Body of pancreas (tissue), 4 donors: ENCODE results near the gene MAP2K1. TPM values are rescaled to one million over a fixed set of nuclear protein-coding genes. Genes with fewer than 3 reads are reported as not detected.
"Not testable (repeated sequence)": the region's sequence is repeated elsewhere in the genome, so short reads cannot be mapped to it uniquely, and the experiment has no call there.

Experiments used
- ATAC-seq: fragments of 150-250 bp; one replicate; pipeline ENCODE4 v1.9.1; 2016
- DNase-seq, 4 donors: peaks; one replicate each; pipeline ENCODE4 v3.0.0-alpha.2; 2019
- H3K27ac ChIP-seq, 4 donors: fragments of 200-600 bp; sonication (generic); 1 replicate in 3 of 4; 2 replicates in 1 of 4; pipeline versions ENCODE4 v1.5.1 to v1.6.1; 2016 to 2019; ENCODE audit warnings: mild to moderate bottlenecking in 1 of 4, mixed read lengths in 1 of 4, moderate library complexity in 1 of 4
- H3K27me3 ChIP-seq, 2 donors: fragments of 200-600 bp; sonication (generic); one replicate each; pipeline ENCODE4 v1.6.0; 2016; ENCODE audit warnings: mild to moderate bottlenecking in 1 of 2
- H3K36me3 ChIP-seq, 2 donors: fragments of 200-600 bp; sonication (generic); replicated peaks in 1 of 2; 2 replicates each; pipeline ENCODE4 v1.5.1; 2016; ENCODE audit warnings: low read depth in 2 of 2; ENCODE audit not compliant: insufficient read depth in 1 of 2
- H3K4me1 ChIP-seq: fragments of 200-600 bp; sonication (generic); one replicate; pipeline ENCODE4 v1.6.0; 2016
- H3K4me3 ChIP-seq, 2 donors: fragments of 200-600 bp; sonication (generic); 1 replicate in 1 of 2; 2 replicates in 1 of 2; pipeline ENCODE4 v1.5.1; 2016 to 2019
- H3K9me3 ChIP-seq, 3 donors: fragments of 200-600 bp; sonication (generic); 1 replicate in 2 of 3; 2 replicates in 1 of 3; pipeline ENCODE4 v1.5.1; 2016
- CTCF ChIP-seq, 7 experiments: fragments of 450-650 bp in 4 of 7; fragments of 200-600 bp in 3 of 7; sonication (generic) in 3 of 7; IDR thresholded peaks; one replicate each; pipeline ENCODE4 v1.5.1; 2016 to 2019; ENCODE audit warnings: antibody characterized with exemption in 7 of 7
- POLR2A ChIP-seq, 3 donors: fragments of 450-650 bp; IDR thresholded peaks; one replicate each; pipeline ENCODE4 v1.6.1; 2016; ENCODE audit warnings: antibody characterized with exemption in 3 of 3, mild to moderate bottlenecking in 2 of 3
- WGBS, 2 donors: methylation state at CpG; one replicate each; pipeline ENCODE4 v1.1.5; 2017; 5-methylcytosine and 5-hydroxymethylcytosine counted together
- intact Hi-C: fragments of 100-400 bp; cut with DNase I; formaldehyde crosslinking; loops from one replicate; pipeline ENCODE4 v1.15.1; 2023
- total RNA-seq, 2 donors: library from RNA; depleted of rRNA; stranded (reverse); fragments of >200 nt; gene quantifications; one replicate each; pipeline ENCODE4 v1.1.0, GENCODE V29; 2016

Gene MAP2K1
- total RNA-seq, 2 donors from 2014 or later, result 25.2 to 29.0 TPM

- 34 to 50% methylated on average over 3 of the region's 3 CpGs for WGBS, 2 donors
- intact Hi-C loops, result loop anchor here (10.0 kb wide), 1 partner anchor 114 kb away; the partner anchor contains the start of gene MAP2K1
- ATAC-seq, result no peak
- H3K36me3 ChIP-seq, result peaks cover 10 to 25% of the 10 kb centered on the region in 2 donors
- TF ChIP-seq CTCF (IDR thresholded peaks at IDR 0.05) (peak in 5 of 7 experiments; percentile 28 to 48 (median 42)), POLR2A (IDR thresholded peaks at IDR 0.05) (no peak)
- no peak for DNase-seq
- H3K27me3 ChIP-seq, result no peaks in the 10 kb centered on the region
- peaks cover 47% of the 10 kb centered on the region for H3K4me1 ChIP-seq
- no peaks in the 10 kb centered on the region for H3K9me3 ChIP-seq
- no peak overlapping the region for H3K4me3 ChIP-seq
- peak overlapping the region in 3 of 4 donors; percentile 82 to 89 (median 88) for H3K27ac ChIP-seq
These were observed 112.0 kb downstream of the MAP2K1 start for GRCh38 chr15:66498501-66499386.

GRCh38 chr15:66500346-66500745, 113.6 kb downstream of the MAP2K1 start:
- DNase-seq, H3K27ac ChIP-seq, intact Hi-C loops, H3K4me3 ChIP-seq, H3K27me3 ChIP-seq, ATAC-seq, H3K9me3 ChIP-seq: not testable (repeated sequence)
- 80 to 84% methylated on average over 7 of the region's 7 CpGs for WGBS, 2 donors
- peaks cover 49% of the 10 kb centered on the region for H3K4me1 ChIP-seq
- H3K36me3 ChIP-seq, result peaks cover 10 to 25% of the 10 kb centered on the region in 2 donors

DNA sequence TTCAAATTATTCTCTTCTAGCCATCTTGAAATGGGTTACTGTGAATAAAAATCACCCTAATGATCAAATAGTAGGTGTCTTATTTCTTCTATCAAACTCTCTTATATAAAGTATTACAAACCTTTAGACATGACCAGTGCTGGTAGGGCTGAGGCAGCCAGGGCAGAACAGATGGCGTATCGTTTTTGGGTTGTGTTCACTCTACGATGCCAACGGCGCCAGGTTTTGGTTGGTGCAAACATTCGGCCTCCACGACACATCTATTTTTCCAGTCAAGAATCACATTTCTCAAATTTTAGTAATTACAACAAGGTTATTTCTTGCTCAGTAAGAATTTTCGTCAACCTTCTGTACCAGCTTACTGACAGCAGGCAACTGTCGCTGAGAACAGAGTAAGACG, 115.8 kb downstream of the MAP2K1 start:
- DNase-seq, result no peak
- no peaks in the 10 kb centered on the region for H3K9me3 ChIP-seq
- intact Hi-C loops, result no loop called here
- H3K4me3 ChIP-seq, result no peak overlapping the region
- H3K36me3 ChIP-seq, result peaks cover 10 to 25% of the 10 kb centered on the region in 2 donors
- 41 to 71% methylated on average over 10 of the region's 10 CpGs for WGBS, 2 donors
- peaks cover 38% of the 10 kb centered on the region for H3K4me1 ChIP-seq
- ATAC-seq, result no peak
- TF ChIP-seq POLR2A (IDR thresholded peaks at IDR 0.05) (no peak), CTCF (IDR thresholded peaks at IDR 0.05) (no peak)
- no peak overlapping the region for H3K27ac ChIP-seq
- no peaks in the 10 kb centered on the region for H3K27me3 ChIP-seq

DNA sequence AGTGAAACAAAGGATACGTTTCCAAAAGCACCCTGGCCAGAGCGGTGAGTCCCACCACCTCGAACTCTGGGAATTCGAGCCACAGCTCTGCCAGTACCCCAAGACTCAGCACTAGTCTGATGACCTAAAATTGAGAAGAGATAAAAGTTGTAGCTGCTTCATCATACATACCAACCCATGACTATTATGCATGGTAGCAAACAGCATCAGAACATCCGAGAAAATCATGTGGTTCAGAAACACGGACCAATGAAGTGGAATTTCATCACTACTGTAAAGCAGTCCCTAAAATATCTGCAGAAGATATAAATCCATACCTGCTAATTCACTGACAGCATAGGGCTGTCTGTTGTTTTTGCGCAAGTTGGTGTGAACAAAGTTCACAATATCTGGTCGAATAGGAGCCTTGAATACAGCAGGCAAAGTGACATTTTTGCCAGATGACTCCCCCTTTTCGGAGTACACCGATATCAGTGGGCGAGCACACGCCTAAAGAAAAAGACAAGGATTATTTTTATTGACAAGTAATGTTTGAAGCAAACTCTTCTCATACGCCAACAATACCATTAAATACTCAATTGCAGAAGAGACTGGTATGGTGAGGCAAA, 116.4 kb downstream of the MAP2K1 start:
- H3K9me3 ChIP-seq, ATAC-seq, H3K27me3 ChIP-seq, DNase-seq, intact Hi-C loops: not testable (repeated sequence)
- Histone ChIP-seq H3K36me3 (peaks cover 10 to 25% of the 10 kb centered on the region in 2 donors), H3K4me3 (peak overlapping the region in 1 of 2 donors; percentile 92), H3K27ac (peak overlapping the region in 3 of 4 donors; percentile 90 to 95 (median 94)), H3K4me1 (peaks cover 33% of the 10 kb centered on the region)
- 24 to 27% methylated on average over 13 of the region's 13 CpGs for WGBS, 2 donors

DNA sequence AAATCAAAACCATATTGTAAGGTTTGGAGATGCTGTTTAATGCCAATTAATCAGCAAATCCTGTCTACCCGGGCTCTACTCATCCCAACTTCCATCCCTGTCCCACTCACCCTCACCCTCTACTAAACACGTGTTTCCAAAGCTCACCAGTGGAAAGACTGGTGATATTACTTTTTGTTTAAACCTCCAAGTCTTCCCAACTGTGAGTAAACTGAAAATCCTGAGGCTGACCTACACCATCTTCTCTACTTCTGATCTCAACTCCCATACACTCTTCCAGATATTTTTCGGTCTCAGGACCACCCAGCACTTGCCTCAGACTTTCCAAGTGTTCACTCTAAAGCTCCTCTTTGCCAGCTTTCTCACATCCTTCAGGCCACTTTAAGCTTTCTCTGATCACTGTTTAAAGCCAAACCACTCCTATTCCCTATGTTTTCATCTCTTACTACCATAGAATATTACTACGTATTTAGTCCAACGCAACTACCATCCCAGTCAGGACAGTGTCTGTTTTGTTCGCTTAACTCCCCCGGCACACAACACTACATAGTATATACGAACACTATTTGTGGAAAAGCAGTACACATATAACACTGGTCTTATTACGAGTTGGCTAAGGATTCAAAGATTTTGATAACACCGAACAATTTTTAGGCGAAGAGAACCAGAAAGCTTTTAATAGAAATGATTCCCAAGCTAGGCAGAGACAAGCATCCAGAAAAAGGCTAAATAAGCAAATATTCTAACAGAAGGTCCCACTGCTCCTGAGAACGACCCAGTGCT, 117.3 kb downstream of the MAP2K1 start:
- H3K4me1 ChIP-seq, result peaks cover 27% of the 10 kb centered on the region
- H3K36me3 ChIP-seq, result peaks cover 10 to 25% of the 10 kb centered on the region in 2 donors
- no peaks in the 10 kb centered on the region for H3K27me3 ChIP-seq
- H3K4me3 ChIP-seq, result peak overlapping the region; percentile 64 to 92
- H3K27ac ChIP-seq, result peak overlapping the region; percentile 64 to 95 (median 92)
- 0% methylated on average over 12 of the region's 12 CpGs for WGBS, 2 donors
- no peaks in the 10 kb centered on the region for H3K9me3 ChIP-seq
- TF ChIP-seq CTCF (IDR thresholded peaks at IDR 0.05) (no peak), POLR2A (IDR thresholded peaks at IDR 0.05) (no peak)
- DNase-seq (no peak), ATAC-seq (no peak)
- intact Hi-C loops, result no loop called here
